ENCODE measurements around the gene FNTB.

FNTB gene

DNA sequence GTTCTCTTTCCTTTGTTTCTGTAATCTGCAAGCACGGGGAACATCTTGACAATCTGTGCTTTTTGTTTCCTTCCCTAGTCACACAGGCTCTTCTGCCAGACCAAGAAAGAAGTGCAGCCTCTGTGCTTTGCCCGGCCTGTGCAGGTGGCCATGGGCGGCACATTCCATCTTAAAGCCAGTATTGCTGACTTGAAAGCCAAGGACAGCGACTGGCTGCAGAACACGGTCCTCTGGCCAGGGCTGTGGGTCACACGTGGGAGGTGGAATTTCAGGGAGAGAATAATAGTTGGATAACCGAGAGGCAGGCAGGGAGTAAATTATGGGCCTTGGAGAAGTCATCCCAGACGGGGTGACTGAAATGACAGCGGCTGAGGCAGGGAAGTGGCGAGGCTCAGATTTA lies 24.8 kb downstream of the FNTB start:
- DNase-seq (no peak), ATAC-seq (ENCODE audit: insufficient read depth, low read depth) (no peak)
- no peaks in the 10 kb centered on the region for H3K27me3 ChIP-seq (ENCODE audit: insufficient read depth, low read length, poor library complexity)
- no peaks in the 10 kb centered on the region for H4K20me1 ChIP-seq (ENCODE audit: insufficient read depth, low read length)
- H3K27ac ChIP-seq (ENCODE audit: low read length) = no peak overlapping the region
- H3K4me1 ChIP-seq (ENCODE audit: insufficient read depth, low read length) = no peaks in the 10 kb centered on the region
- no peak overlapping the region for H2AFZ ChIP-seq (ENCODE audit: low read depth, low read length)
- H3K36me3 ChIP-seq (ENCODE audit: insufficient read depth, low read length) = peaks cover 44% of the 10 kb centered on the region; the same call in 1 of the 2 replicates
- H3K79me2 ChIP-seq (ENCODE audit: insufficient read depth, low read length) = no peaks in the 10 kb centered on the region
- no peak overlapping the region for H3K9ac ChIP-seq (ENCODE audit: low read depth, low read length)
- no peak overlapping the region for H3K4me2 ChIP-seq (ENCODE audit: insufficient read depth, low read length)
- TF ChIP-seq, protein P1, sequence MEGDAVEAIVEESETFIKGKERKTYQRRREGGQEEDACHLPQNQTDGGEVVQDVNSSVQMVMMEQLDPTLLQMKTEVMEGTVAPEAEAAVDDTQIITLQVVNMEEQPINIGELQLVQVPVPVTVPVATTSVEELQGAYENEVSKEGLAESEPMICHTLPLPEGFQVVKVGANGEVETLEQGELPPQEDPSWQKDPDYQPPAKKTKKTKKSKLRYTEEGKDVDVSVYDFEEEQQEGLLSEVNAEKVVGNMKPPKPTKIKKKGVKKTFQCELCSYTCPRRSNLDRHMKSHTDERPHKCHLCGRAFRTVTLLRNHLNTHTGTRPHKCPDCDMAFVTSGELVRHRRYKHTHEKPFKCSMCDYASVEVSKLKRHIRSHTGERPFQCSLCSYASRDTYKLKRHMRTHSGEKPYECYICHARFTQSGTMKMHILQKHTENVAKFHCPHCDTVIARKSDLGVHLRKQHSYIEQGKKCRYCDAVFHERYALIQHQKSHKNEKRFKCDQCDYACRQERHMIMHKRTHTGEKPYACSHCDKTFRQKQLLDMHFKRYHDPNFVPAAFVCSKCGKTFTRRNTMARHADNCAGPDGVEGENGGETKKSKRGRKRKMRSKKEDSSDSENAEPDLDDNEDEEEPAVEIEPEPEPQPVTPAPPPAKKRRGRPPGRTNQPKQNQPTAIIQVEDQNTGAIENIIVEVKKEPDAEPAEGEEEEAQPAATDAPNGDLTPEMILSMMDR (IDR thresholded peaks at IDR 0.05; ENCODE audit: borderline replicate concordance, extremely low read depth, low read length, poor library complexity, severe bottlenecking) = no peak
- TF ChIP-seq EZH2 (IDR thresholded peaks at IDR 0.05; ENCODE audit: borderline replicate concordance, low read depth, low read length, severe bottlenecking) = no peak
- H3K4me3 ChIP-seq (ENCODE audit: low read depth in 1 of 2, low read length in 2 of 2) = no peak overlapping the region
- H3K9me3 ChIP-seq (ENCODE audit: insufficient read depth, low read length, severe bottlenecking) = no peaks in the 10 kb centered on the region

DNA sequence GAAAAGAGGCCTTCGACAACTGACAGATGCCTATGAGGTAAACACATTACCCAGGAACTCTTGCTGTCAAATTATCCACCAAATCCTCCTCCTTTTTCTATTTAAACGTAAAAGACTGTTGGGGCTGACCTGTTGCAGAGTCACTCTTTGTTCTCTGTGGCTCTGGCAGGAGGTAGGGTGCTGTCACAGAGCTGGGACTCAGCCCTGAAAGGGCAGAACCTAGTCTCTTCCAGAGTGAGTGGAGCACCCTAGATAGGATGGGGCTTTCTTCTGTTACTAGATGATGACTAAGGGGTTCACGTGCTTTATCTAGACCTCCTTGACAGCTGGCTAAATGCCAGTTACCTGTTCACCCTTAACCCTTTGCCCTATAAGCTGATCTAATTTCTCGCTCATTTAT lies 25.7 kb downstream of the FNTB start:
- TF ChIP-seq EZH2 (IDR thresholded peaks at IDR 0.05; ENCODE audit: borderline replicate concordance, low read depth, low read length, severe bottlenecking) = no peak
- TF ChIP-seq, protein P1 (IDR thresholded peaks at IDR 0.05; ENCODE audit: borderline replicate concordance, extremely low read depth, low read length, poor library complexity, severe bottlenecking) = no peak
- Histone ChIP-seq H3K9ac (ENCODE audit: low read depth, low read length) (no peak overlapping the region), H3K4me2 (ENCODE audit: insufficient read depth, low read length) (no peak overlapping the region), H3K27me3 (ENCODE audit: insufficient read depth, low read length, poor library complexity) (no peaks in the 10 kb centered on the region), H3K27ac (ENCODE audit: low read length) (no peak overlapping the region), H3K4me1 (ENCODE audit: insufficient read depth, low read length) (no peaks in the 10 kb centered on the region), H3K36me3 (ENCODE audit: insufficient read depth, low read length) (peaks cover 45% of the 10 kb centered on the region; the same call in 1 of the 2 replicates), H3K9me3 (ENCODE audit: insufficient read depth, low read length, severe bottlenecking) (no peaks in the 10 kb centered on the region), H3K4me3 (ENCODE audit: low read depth in 1 of 2, low read length in 2 of 2) (no peak overlapping the region), H2AFZ (ENCODE audit: low read depth, low read length) (no peak overlapping the region), H4K20me1 (ENCODE audit: insufficient read depth, low read length) (no peaks in the 10 kb centered on the region), H3K79me2 (ENCODE audit: insufficient read depth, low read length) (no peaks in the 10 kb centered on the region)
- ATAC-seq (ENCODE audit: insufficient read depth, low read depth) (no peak), DNase-seq (no peak)

DNA sequence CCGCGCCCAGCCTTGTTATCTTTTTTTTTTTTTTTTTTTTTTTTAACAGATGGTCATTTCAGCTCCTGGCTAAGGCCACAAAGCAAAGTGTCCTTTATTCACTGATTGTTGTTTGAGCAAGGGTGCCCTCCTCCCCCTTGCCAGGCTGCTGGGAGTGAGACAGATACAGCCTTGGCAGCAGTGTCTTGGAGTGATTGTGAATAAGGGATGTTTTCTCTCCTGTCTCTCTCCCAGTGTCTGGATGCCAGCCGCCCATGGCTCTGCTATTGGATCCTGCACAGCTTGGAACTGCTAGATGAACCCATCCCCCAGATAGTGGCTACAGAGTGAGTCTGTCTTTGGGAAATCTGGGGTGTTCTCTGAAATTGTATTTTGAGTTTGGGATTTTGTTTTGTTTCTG lies 28.7 kb downstream of the FNTB start:
- Histone ChIP-seq H3K4me2 (ENCODE audit: insufficient read depth, low read length) (no peak overlapping the region), H3K36me3 (ENCODE audit: insufficient read depth, low read length) (peaks cover 36% of the 10 kb centered on the region; the same call in 1 of the 2 replicates), H3K9me3 (ENCODE audit: insufficient read depth, low read length, severe bottlenecking) (no peaks in the 10 kb centered on the region), H3K4me1 (ENCODE audit: insufficient read depth, low read length) (no peaks in the 10 kb centered on the region), H3K4me3 (ENCODE audit: low read depth in 1 of 2, low read length in 2 of 2) (no peak overlapping the region), H4K20me1 (ENCODE audit: insufficient read depth, low read length) (no peaks in the 10 kb centered on the region), H3K9ac (ENCODE audit: low read depth, low read length) (no peak overlapping the region), H3K27me3 (ENCODE audit: insufficient read depth, low read length, poor library complexity) (no peaks in the 10 kb centered on the region), H3K79me2 (ENCODE audit: insufficient read depth, low read length) (no peaks in the 10 kb centered on the region), H2AFZ (ENCODE audit: low read depth, low read length) (no peak overlapping the region), H3K27ac (ENCODE audit: low read length) (no peak overlapping the region)
- DNase-seq (no peak), ATAC-seq (ENCODE audit: insufficient read depth, low read depth) (no peak)
- no peak for TF ChIP-seq EZH2 (IDR thresholded peaks at IDR 0.05; ENCODE audit: borderline replicate concordance, low read depth, low read length, severe bottlenecking)
- TF ChIP-seq, protein P1 (IDR thresholded peaks at IDR 0.05; ENCODE audit: borderline replicate concordance, extremely low read depth, low read length, poor library complexity, severe bottlenecking) = no peak

DNA sequence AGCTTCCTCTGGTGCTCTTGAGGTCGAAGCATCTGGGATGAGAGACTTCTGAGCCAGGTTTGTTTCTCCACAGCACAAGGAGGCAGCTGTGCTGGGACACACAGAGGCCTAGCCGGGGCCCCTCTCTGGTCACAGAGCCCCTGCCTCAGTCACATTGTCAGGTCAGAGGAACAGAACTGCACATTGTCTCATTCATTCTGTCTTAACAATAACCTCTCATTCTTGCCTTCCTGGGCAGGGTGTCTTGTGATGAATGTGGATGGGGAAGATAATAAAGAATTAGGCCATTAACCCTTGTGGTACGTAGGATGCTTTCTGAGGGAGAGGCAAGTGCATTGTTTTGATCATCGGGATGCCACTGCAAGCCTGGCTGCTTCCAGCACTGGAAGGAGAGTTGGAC lies 29.8 kb downstream of the FNTB start:
- H3K9ac ChIP-seq (ENCODE audit: low read depth, low read length) = no peak overlapping the region
- ATAC-seq (ENCODE audit: insufficient read depth, low read depth) = no peak

More for the DNA sequence above, 29.8 kb downstream of the FNTB start:
- Histone ChIP-seq H3K27me3 (ENCODE audit: insufficient read depth, low read length, poor library complexity) (no peaks in the 10 kb centered on the region), H2AFZ (ENCODE audit: low read depth, low read length) (no peak overlapping the region), H3K27ac (ENCODE audit: low read length) (no peak overlapping the region), H3K9me3 (ENCODE audit: insufficient read depth, low read length, severe bottlenecking) (no peaks in the 10 kb centered on the region), H3K4me3 (ENCODE audit: low read depth in 1 of 2, low read length in 2 of 2) (no peak overlapping the region), H3K4me2 (ENCODE audit: insufficient read depth, low read length) (no peak overlapping the region), H3K79me2 (ENCODE audit: insufficient read depth, low read length) (no peaks in the 10 kb centered on the region), H3K4me1 (ENCODE audit: insufficient read depth, low read length) (no peaks in the 10 kb centered on the region), H4K20me1 (ENCODE audit: insufficient read depth, low read length) (no peaks in the 10 kb centered on the region), H3K36me3 (ENCODE audit: insufficient read depth, low read length) (peaks cover 33% of the 10 kb centered on the region; the same call in 1 of the 2 replicates)
- DNase-seq = no peak
- TF ChIP-seq, protein P1 (IDR thresholded peaks at IDR 0.05; ENCODE audit: borderline replicate concordance, extremely low read depth, low read length, poor library complexity, severe bottlenecking) = no peak
- no peak for TF ChIP-seq EZH2 (IDR thresholded peaks at IDR 0.05; ENCODE audit: borderline replicate concordance, low read depth, low read length, severe bottlenecking)

Data from DND-41 (cell line).